Measurements from ENCODE around the gene SERTAD1.
"Not testable (repeated sequence)": the region's sequence is repeated elsewhere in the genome, so short reads cannot be mapped to it uniquely, and the experiment has no call there.

SERTAD1 gene

GRCh38 chr19:40428197-40428596 lies 2.4 kb upstream of the SERTAD1 start:
- not testable (repeated sequence) for H4K20me1 ChIP-seq (ENCODE audit: insufficient read depth, low read length); H2AFZ ChIP-seq (ENCODE audit: low read length); H3K4me3 ChIP-seq (ENCODE audit: low read depth, low read length, poor library complexity, severe bottlenecking); H3K27ac ChIP-seq (ENCODE audit: low read depth, low read length, poor library complexity, severe bottlenecking); H3K9ac ChIP-seq (ENCODE audit: low read length); H3K9me3 ChIP-seq (ENCODE audit: low read length); H3K9me2 ChIP-seq (ENCODE audit: low read depth, low read length); H3K4me2 ChIP-seq (ENCODE audit: low read length); H3K27me3 ChIP-seq (ENCODE audit: insufficient read depth, low read length); H3K79me2 ChIP-seq (ENCODE audit: insufficient read depth, low read length); H3F3A ChIP-seq (ENCODE audit: insufficient read depth, low read length); H3K36me3 ChIP-seq (ENCODE audit: insufficient read depth, low read length)
- H3K4me1 ChIP-seq (ENCODE audit: insufficient read depth, low read length, severe bottlenecking) = peaks cover 13% of the 10 kb centered on the region

GRCh38 chr19:40424637-40425449 lies 949 bp downstream of the SERTAD1 start:
- peaks cover 19% of the 10 kb centered on the region for H3K4me1 ChIP-seq (ENCODE audit: insufficient read depth, low read length, severe bottlenecking)

GRCh38 chr19:40423938-40424337 lies 1.9 kb downstream of the SERTAD1 start:
- Histone ChIP-seq H3K9ac (ENCODE audit: low read length) (no peak overlapping the region), H3K9me3 (ENCODE audit: low read length) (no peaks in the 10 kb centered on the region), H4K20me1 (ENCODE audit: insufficient read depth, low read length) (no peaks in the 10 kb centered on the region)

More at GRCh38 chr19:40424637-40425449, 949 bp downstream of the SERTAD1 start:
- Histone ChIP-seq H3K79me2 (ENCODE audit: insufficient read depth, low read length) (peaks cover 6% of the 10 kb centered on the region; the same call in 1 of the 2 replicates), H3K36me3 (ENCODE audit: insufficient read depth, low read length) (peaks cover 9% of the 10 kb centered on the region), H3F3A (ENCODE audit: insufficient read depth, low read length) (no peaks in the 10 kb centered on the region), H3K9me3 (ENCODE audit: low read length) (no peaks in the 10 kb centered on the region), H3K9me2 (ENCODE audit: low read depth, low read length) (no peaks in the 10 kb centered on the region), H3K9ac (ENCODE audit: low read length) (peak overlapping the region; percentile 86), H3K27me3 (ENCODE audit: insufficient read depth, low read length) (no peaks in the 10 kb centered on the region), H3K4me3 (ENCODE audit: low read depth, low read length, poor library complexity, severe bottlenecking) (peak overlapping the region; percentile 84), H3K27ac (ENCODE audit: low read depth, low read length, poor library complexity, severe bottlenecking) (peak overlapping the region; percentile 61), H3K4me2 (ENCODE audit: low read length) (peak overlapping the region; percentile 90), H2AFZ (ENCODE audit: low read length) (no peak overlapping the region), H4K20me1 (ENCODE audit: insufficient read depth, low read length) (no peaks in the 10 kb centered on the region)
- TF ChIP-seq CTCF (IDR thresholded peaks at IDR 0.05; ENCODE audit: low read length) (no peak), EZH2 (IDR thresholded peaks at IDR 0.05; ENCODE audit: borderline replicate concordance, low read length) (no peak)

More at GRCh38 chr19:40423938-40424337, 1.9 kb downstream of the SERTAD1 start:
- Histone ChIP-seq H3K4me3 (ENCODE audit: low read depth, low read length, poor library complexity, severe bottlenecking) (no peak overlapping the region), H3K27ac (ENCODE audit: low read depth, low read length, poor library complexity, severe bottlenecking) (no peak overlapping the region), H3K9me2 (ENCODE audit: low read depth, low read length) (no peaks in the 10 kb centered on the region), H3K27me3 (ENCODE audit: insufficient read depth, low read length) (no peaks in the 10 kb centered on the region), H3K79me2 (ENCODE audit: insufficient read depth, low read length) (peaks cover 6% of the 10 kb centered on the region; the same call in 1 of the 2 replicates), H3K4me2 (ENCODE audit: low read length) (no peak overlapping the region), H3K4me1 (ENCODE audit: insufficient read depth, low read length, severe bottlenecking) (peaks cover 19% of the 10 kb centered on the region), H3K36me3 (ENCODE audit: insufficient read depth, low read length) (peaks cover 9% of the 10 kb centered on the region), H2AFZ (ENCODE audit: low read length) (no peak overlapping the region), H3F3A (ENCODE audit: insufficient read depth, low read length) (no peaks in the 10 kb centered on the region)
- TF ChIP-seq EZH2 (IDR thresholded peaks at IDR 0.05; ENCODE audit: borderline replicate concordance, low read length) (no peak), CTCF (IDR thresholded peaks at IDR 0.05; ENCODE audit: low read length) (no peak)

Measured in OCI-LY1 (cell line).